SK-N-MC (cell line): ENCODE measurements around the gene EHD2.
"Not testable (repeated sequence)": the region's sequence is repeated elsewhere in the genome, so short reads cannot be mapped to it uniquely, and the experiment has no call there.

Experiments
- DNase-seq: peaks from one replicate; pipeline ENCODE4 v3.0.0-alpha.2; 2011; ENCODE audit warnings: low read depth, low spot score
- H3K27ac ChIP-seq: fragments of 200-600 bp; sonication (generic); 2 replicates; pipeline ENCODE4 v1.5.1; 2016; ENCODE audit warnings: mixed run types
- H3K36me3 ChIP-seq: fragments of 200-600 bp; sonication (generic); 2 replicates; pipeline ENCODE4 v1.6.1; 2017; ENCODE audit warnings: antibody characterized with exemption, low read length, mixed read lengths; ENCODE audit not compliant: insufficient read depth
- H3K4me3 ChIP-seq: fragments of 200-600 bp; sonication (generic); 2 replicates; pipeline ENCODE4 v1.5.1; 2016
- H3K9ac ChIP-seq: fragments of 200-600 bp; sonication (generic); 2 replicates; pipeline ENCODE4 v1.8.0; 2017; ENCODE audit warnings: mixed run types, mixed read lengths; ENCODE audit not compliant: insufficient read length
- H3K9me3 ChIP-seq: fragments of 200-600 bp; sonication (generic); 2 replicates; pipeline ENCODE4 v1.6.1; 2017; ENCODE audit warnings: low read depth, mild to moderate bottlenecking, antibody characterized with exemption, low read length, moderate library complexity, mixed read lengths
- EZH2 ChIP-seq: fragments of 200-600 bp; sonication (generic); IDR thresholded peaks from one replicate; pipeline ENCODE4 v1.6.1; 2017; ENCODE audit warnings: antibody characterized with exemption
- FOXP2 ChIP-seq: optimal IDR thresholded peaks from 2 replicates; pipeline ENCODE3; 2011; ENCODE audit warnings: mild to moderate bottlenecking, moderate library complexity; ENCODE audit not compliant: insufficient read depth; ENCODE audit errors: extremely low read length, control extremely low read depth
- POLR2AphosphoS5 ChIP-seq: IDR thresholded peaks from 2 replicates; pipeline ENCODE4 v1.6.1; 2012; ENCODE audit warnings: mild to moderate bottlenecking, low read depth, low read length, borderline replicate concordance

EHD2 gene

DNA sequence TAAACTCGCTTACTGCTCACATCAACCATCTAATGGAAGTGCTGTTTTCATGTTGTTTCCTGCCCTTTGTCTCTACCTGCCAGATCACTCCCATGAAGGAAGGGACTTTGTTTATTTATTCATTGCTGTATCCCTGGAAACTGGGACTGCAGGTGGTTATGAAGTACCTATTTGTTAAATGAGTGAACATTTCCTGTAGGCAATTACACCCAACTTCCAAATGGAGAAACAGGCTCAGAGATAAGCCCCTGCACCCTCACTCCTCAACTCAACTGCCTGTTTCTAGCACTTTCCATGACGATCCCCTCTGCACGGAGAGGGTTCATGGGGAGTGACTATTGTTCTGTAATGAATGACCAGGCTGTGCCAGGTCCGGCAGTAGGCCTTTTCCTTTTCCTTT lies 63.3 kb downstream of the EHD2 start:
- no peaks in the 10 kb centered on the region for H3K9me3 ChIP-seq
- H3K9ac ChIP-seq: no peak overlapping the region
- H3K36me3 ChIP-seq: peaks cover 10% of the 10 kb centered on the region; the same call in 1 of the 2 replicates
- DNase-seq: no peak
- no peak overlapping the region for H3K27ac ChIP-seq
- no peak overlapping the region for H3K4me3 ChIP-seq
- TF ChIP-seq POLR2AphosphoS5 (no peak), EZH2 (no peak), FOXP2 (no peak)

DNA sequence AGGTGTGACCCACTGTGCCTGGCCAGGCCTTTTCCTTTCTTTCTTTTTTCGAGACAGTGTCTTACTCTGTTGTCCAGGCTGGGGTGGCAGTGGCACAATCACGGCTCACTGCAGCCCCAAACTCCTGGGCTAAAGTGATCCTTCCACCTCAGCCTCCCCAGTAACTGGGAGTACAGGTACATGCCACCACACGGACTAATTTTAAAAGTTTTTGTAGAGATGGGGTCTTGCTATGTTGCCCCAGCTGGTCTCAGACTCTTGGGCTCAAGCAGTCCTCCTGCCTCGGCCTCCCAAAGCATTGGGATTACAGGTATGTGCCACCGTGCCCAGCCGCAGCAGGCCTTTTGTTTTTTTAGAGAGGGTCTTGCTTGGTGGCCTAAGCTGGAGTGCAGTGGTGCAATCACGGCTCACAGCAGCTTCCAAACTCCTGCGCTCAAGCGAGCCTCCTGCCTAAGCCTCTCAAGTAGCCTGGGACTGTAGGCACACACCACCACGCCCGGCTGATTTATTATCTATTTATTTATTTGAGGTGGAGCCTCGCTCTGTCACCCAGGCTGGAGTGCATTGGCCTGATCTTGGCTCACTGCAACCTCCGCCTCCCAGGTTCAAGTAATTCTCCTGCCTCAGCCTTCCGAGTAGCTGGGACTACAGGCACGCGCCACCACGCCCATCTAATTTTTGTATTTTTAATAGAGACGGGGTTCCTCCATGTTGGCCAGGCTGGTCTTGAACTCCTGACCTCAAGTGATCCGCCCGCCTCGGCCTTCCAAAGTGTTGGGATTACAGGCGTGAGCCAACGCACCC lies 64.2 kb downstream of the EHD2 start:
- Histone ChIP-seq H3K36me3 (peaks cover 16% of the 10 kb centered on the region; the same call in 1 of the 2 replicates), H3K4me3 (peak overlapping the region; percentile 87)
- DNase-seq, H3K9me3 ChIP-seq, H3K27ac ChIP-seq, H3K9ac ChIP-seq: not testable (repeated sequence)

DNA sequence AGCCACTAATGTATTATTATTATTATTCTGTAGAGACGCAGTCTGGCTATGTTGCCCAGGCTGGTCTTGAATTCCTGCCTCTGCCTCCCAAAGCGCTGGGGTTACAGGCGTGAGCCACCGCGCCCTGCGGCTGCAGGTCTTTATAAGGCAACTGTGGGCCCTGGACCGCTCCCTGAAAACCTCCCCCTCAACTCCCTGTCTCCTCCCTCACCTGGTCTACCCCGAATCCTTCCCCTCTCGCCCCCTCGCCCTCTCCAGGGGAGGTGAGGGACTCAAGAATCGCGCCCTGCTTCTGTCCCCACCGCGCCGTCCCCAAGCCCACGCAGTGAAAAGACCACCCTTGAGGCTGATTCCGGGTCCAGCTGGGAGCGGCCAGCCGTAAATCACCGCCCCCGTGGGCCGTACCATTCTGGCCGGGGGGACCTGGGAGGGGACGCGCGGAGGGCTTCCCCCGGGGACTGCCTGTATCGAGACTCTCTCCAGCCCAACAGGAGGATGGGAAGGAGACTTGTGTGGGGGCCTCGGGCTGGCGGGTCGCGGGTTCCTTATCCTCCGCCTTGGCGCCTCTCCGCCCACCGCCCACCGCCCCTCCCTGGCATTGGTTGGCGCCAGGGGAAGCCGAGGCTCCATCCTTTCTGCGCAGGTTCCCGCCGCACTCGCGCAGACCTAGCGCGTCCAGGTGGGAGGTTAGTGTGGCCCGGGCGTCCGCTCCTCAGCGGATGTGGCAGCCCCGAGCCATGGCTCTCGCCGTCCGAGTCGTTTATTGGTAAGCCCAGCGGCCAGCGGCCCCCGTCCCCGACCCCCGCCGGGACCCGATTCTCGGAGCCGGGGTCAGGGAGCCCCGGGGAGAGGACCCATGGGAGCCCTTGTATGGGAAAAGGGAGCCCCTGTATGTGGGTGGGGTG lies 65.1 kb downstream of the EHD2 start, which contains the start of gene SELENOW:
TSS of gene SELENOW (plus strand) at position 655 of the 905 bp plus-strand sequence. CDS start at position 738, 83 bp downstream.
- Histone ChIP-seq H3K9me3 (no peaks in the 10 kb centered on the region), H3K36me3 (peaks cover 16% of the 10 kb centered on the region; the same call in 1 of the 2 replicates), H3K27ac (peak within 1 kb of the TSS; percentile 91), H3K9ac (peak within 1 kb of the TSS; percentile 93), H3K4me3 (peak within 1 kb of the TSS; percentile 87)
- peak; percentile 91 for TF ChIP-seq POLR2AphosphoS5
- no peak for TF ChIP-seq EZH2
- no peak for DNase-seq

DNA sequence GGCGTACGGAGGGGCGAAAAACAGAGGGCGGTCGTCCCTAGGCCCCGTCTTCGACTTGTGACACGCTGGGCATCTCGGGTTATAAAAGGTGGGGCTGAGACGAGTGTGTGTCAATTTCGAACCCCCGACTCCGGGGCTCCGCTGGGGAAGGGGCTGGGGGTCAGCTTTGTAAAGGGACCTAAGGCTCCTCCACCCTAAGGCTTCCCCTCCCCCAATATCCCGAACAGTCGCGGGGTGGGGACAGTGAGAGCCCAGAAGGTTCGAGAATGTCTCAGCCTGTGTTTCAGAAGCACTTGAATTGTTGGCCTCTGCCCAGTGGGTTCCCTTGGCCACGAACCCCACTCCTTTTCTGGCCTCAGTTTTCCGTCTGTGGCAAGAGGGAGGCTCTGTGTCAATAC lies 65.7 kb downstream of the EHD2 start:
- DNase-seq: no peak
- H3K27ac ChIP-seq: no peak overlapping the region

DNA sequence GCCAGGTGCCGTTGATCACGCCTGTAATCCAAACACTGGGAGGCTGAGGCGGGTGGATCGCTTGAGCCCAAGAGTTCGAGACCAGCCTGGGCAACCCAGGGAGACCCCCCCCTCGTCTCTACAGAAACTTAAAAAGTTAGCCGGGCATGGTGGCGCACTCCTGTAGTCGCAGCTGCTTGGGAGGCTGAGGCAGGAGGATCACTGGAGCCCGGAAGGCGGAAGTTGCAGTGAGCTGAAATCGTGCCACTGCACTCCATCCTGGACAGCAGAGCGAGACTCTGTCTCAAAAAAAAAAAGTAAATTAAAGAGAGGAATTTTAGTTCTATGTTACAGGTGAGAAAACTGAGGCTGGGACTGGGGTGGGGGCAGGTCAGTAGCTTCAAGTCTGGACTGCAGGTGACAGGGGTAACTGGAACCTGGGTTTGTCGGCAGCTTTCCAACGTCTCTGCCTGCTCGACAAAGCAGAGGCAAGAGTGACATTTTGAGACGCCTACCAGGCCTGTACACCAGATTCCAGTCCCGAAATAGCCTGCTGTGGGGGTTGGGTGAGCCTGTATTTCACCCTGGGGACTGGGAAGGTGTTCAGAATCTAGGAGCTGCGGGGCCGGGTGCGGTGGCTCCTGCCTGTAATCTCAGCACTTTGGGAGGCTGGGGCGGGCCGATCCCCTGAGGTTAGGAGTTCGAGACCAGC lies 66.4 kb downstream of the EHD2 start:
- no peak for DNase-seq
- no peaks in the 10 kb centered on the region for H3K9me3 ChIP-seq
- no peak for TF ChIP-seq POLR2AphosphoS5
- TF ChIP-seq FOXP2: no peak
- no peak for TF ChIP-seq EZH2
- H3K4me3 ChIP-seq: peak overlapping the region; percentile 87
- H3K27ac ChIP-seq: no peak overlapping the region
- H3K36me3 ChIP-seq: peaks cover 19% of the 10 kb centered on the region; the same call in 1 of the 2 replicates
- H3K9ac ChIP-seq: peak overlapping the region; percentile 93

More for the DNA sequence above, 65.7 kb downstream of the EHD2 start:
- H3K9ac ChIP-seq: peak overlapping the region; percentile 93
- TF ChIP-seq EZH2 (no peak), POLR2AphosphoS5 (no peak), FOXP2 (no peak)
- no peaks in the 10 kb centered on the region for H3K9me3 ChIP-seq
- peaks cover 16% of the 10 kb centered on the region; the same call in 1 of the 2 replicates for H3K36me3 ChIP-seq
- H3K4me3 ChIP-seq: peak overlapping the region; percentile 87

DNA sequence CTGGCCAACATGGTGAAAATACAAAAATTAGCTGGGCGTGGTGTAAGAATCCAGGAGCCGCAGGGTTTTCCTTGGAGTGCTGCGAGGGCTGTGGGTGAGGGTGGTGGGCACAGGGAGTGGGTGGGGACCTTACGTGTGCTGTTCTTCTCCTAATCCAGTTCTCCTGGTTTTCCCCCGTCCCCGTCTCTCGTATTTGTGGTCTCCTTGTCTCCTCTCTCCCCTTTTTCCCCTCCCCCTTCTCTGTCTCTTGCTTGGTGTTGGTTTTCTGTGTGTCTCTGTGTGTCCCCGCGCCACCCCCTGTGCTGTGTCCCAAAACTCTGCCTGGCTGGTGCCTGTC lies 67.0 kb downstream of the EHD2 start:
- Histone ChIP-seq H3K36me3 (peaks cover 20% of the 10 kb centered on the region; the same call in 1 of the 2 replicates), H3K9ac (no peak overlapping the region), H3K9me3 (no peaks in the 10 kb centered on the region), H3K27ac (no peak overlapping the region), H3K4me3 (peak overlapping the region; percentile 87; the same call in 1 of the 2 replicates)
- TF ChIP-seq FOXP2 (no peak), EZH2 (no peak), POLR2AphosphoS5 (no peak)
- DNase-seq: no peak

DNA sequence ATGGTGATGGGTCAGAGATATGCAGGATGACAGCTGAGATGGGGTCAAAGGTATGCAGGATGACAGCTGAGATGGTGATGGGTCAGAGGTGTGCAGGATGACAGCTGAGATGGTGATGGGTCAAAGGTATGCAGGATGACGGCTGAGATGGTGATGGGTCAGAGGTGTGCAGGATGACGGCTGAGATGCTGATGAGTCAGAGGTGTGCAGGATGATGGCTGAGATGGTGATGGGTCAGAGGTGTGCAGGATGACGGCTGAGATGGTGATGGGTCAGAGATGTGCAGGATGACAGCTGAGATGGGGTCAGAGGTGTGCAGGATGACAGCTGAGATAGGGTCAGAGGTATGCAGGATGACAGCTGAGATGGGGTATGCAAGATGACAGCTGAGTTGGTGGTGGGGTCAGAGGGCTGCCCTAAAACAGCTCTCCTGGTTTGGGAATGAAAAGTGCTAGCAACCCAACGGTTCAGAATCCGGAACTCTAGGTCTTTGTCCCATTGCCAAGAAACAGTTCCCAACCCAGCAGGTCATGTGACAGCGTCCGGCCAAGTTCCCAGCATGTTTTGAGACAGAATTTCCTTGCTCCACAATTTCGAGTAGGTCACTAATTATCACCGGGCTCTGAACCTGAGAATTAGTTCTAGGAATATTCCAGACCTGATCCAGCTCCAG lies 68.5 kb downstream of the EHD2 start:
- TF ChIP-seq POLR2AphosphoS5: no peak
- no peak for TF ChIP-seq FOXP2
- no peak for TF ChIP-seq EZH2
- Histone ChIP-seq H3K9ac (no peak overlapping the region), H3K4me3 (no peak overlapping the region), H3K9me3 (no peaks in the 10 kb centered on the region), H3K36me3 (peaks cover 24% of the 10 kb centered on the region), H3K27ac (0 out of 2 replicates have a peak overlapping the region, but pooled peaks have one; percentile 25)
- no peak for DNase-seq

DNA sequence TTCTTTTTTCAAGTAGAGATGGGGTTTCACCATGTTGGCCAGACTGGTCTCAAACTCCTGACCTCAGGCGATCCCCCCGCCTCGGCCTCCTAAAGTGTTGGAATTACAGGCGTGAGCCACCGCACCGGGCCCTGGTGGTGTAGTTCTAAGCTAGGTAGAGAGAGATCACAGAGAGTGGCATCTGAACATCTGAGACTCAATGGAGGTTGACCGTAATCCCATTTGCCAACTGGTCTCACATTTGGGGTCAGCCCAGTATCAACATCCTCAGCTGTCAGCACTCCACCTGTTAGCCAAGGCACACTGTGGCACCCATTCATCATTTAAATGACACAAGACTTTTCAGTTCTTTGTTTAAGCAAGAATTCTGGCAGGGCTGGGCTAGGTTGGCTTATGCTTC lies 73.3 kb downstream of the EHD2 start:
- DNase-seq: no peak

DNA sequence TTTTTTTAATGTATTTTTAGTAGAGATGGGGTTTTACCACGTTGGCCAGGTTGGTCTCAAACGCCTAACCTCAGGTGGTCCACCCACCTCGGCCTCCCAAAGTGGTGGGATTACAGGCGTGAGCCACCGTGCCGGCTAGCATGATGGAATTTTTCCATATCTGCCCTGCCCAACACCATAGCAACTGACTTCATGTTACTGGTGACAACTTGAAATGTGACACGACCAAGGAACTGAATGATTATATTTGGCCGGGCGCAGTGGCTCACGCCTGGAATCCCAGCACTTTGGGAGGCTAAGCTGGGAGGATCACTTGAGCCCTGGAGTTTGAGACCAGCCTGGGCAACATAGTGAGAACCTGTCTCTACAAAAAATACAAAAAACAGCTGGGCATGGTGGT lies 74.1 kb downstream of the EHD2 start:
- H3K9ac ChIP-seq, DNase-seq, H3K27ac ChIP-seq, H3K9me3 ChIP-seq, H3K36me3 ChIP-seq, H3K4me3 ChIP-seq: not testable (repeated sequence)

More for the DNA sequence above, 73.3 kb downstream of the EHD2 start:
- Histone ChIP-seq H3K9ac (no peak overlapping the region), H3K36me3 (peaks cover 15% of the 10 kb centered on the region), H3K4me3 (no peak overlapping the region), H3K9me3 (no peaks in the 10 kb centered on the region), H3K27ac (no peak overlapping the region)
- TF ChIP-seq POLR2AphosphoS5 (no peak), EZH2 (no peak)

DNA sequence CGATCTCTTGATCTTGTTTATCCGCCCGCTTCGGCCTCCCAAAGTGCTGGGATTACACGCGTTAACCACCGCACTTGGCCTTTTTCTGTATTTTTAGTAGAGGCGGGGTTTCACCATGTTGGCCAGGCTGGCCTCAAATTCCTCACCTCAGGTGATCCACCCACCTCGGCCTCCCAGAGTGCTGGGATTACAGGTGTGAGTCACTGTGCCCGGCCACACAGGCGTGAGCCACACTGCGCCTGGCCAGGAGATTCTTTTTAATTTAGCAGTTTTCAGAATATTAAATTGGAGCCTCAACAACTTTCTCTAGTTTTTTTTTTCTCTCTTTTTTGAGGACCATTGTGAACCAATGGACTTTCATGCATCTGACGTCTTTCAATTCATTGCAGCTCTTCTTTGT lies 76.6 kb downstream of the EHD2 start:
- H3K36me3 ChIP-seq, H3K4me3 ChIP-seq, H3K9me3 ChIP-seq, DNase-seq, H3K9ac ChIP-seq, H3K27ac ChIP-seq: not testable (repeated sequence)
